RWPE1 (cell line): Measurements from ENCODE around the gene NAALADL2.

Experiments used
- CTCF ChIA-PET: fragments of 350-600 bp; sonication (Branson Sonifier 250); formaldehyde crosslinking; extraction: SDS; loops from one replicate; lab custom pipeline; 2021; lab: Yijun Ruan, JAX
- POLR2A ChIA-PET: fragments of 400-600 bp; formaldehyde crosslinking; extraction: SDS; loops from one replicate; lab custom pipeline; 2020; ENCODE audit warnings: antibody characterized with exemption; ENCODE audit not compliant: low non-redundant PET; lab: Yijun Ruan, JAX
- DNase-seq: peaks from one replicate; pipeline ENCODE4 v3.0.0; 2012; ENCODE audit warnings: low spot score
- H3K27ac ChIP-seq: fragments of 450-650 bp; 2 replicates; pipeline ENCODE4 v1.5.1; 2017
- TF ChIP-seq, protein P1 (sequence below): fragments of 450-650 bp; conservative IDR thresholded peaks from 2 replicates; pipeline ENCODE4 v1.5.1; 2017; ENCODE audit warnings: low read depth, mild to moderate bottlenecking

The NAALADL2 gene

DNA sequence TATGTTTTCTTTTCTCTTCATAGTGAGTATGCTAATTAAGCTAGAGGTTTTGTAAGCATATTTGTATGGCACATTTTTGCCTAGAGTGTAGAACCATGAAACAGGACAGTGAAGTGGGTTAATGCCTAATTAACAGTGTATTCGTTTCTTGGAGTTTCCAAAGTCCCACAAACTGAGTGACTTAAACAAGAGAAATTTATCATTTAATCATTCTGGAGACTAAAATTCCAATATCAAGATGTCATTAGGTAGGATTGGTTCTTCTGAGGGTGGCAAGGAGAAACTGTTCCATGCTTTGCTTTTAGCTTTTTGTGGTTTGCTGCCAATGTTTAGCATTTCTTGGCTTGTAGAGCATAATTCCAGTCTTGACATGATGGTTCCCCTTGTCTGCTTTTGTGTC is 734.2 kb downstream of the NAALADL2 start:
- POLR2A ChIA-PET = no interaction called here
- TF ChIP-seq, protein P1, sequence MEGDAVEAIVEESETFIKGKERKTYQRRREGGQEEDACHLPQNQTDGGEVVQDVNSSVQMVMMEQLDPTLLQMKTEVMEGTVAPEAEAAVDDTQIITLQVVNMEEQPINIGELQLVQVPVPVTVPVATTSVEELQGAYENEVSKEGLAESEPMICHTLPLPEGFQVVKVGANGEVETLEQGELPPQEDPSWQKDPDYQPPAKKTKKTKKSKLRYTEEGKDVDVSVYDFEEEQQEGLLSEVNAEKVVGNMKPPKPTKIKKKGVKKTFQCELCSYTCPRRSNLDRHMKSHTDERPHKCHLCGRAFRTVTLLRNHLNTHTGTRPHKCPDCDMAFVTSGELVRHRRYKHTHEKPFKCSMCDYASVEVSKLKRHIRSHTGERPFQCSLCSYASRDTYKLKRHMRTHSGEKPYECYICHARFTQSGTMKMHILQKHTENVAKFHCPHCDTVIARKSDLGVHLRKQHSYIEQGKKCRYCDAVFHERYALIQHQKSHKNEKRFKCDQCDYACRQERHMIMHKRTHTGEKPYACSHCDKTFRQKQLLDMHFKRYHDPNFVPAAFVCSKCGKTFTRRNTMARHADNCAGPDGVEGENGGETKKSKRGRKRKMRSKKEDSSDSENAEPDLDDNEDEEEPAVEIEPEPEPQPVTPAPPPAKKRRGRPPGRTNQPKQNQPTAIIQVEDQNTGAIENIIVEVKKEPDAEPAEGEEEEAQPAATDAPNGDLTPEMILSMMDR = no peak
- H3K27ac ChIP-seq = no peak overlapping the region
- DNase-seq = no peak
- CTCF ChIA-PET = no interaction called here

DNA sequence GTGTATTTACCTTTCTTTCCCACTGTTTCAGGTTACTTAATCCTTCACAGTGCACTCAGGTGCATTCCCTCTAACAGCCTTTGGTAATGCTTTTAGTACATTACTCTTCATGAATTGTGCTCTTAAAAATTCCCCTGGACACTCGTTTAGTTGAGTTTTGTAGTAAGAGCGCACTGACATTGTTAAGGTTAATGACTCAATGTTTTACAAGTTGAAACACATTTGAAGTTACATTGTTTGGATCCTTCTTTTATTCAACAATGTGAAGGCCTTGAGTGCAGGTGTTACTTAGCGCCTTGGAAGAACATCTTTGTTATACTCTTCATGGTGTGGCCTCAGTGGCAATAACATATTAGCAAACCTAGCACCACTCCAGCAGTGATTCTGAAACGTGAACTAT is 739.6 kb downstream of the NAALADL2 start:
- no peak overlapping the region for H3K27ac ChIP-seq
- peak; percentile 5 for DNase-seq
- ChIA-PET POLR2A (no interaction called here), CTCF (interaction anchor here (0.5 to 0.6 kb wide), 2 partner anchors 342 to 781 kb away, joined by 3 to 4 read pairs; no protein-coding TSS in a partner anchor)
- TF ChIP-seq, protein P1 = no peak

DNA sequence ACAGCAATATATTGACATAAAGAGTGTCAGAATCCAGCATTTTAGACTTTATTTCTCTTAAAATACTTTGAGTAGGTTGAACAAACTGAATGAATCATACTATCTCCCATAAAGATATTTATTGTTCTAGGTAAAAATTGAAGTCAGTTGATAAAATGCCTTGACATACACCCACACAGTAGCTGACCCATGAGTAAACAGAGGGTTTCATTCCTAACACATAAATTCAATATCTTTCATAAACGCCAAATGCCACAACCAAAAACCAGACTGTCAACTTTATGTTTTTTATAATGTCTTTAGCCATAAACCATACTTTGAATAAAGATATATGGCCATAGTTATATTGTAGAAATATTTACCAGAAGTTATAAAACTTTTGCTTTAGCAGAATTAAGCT is 742.4 kb downstream of the NAALADL2 start:
- TF ChIP-seq, protein P1 = no peak
- ChIA-PET CTCF (no interaction called here), POLR2A (no interaction called here)
- DNase-seq = no peak
- H3K27ac ChIP-seq = no peak overlapping the region

DNA sequence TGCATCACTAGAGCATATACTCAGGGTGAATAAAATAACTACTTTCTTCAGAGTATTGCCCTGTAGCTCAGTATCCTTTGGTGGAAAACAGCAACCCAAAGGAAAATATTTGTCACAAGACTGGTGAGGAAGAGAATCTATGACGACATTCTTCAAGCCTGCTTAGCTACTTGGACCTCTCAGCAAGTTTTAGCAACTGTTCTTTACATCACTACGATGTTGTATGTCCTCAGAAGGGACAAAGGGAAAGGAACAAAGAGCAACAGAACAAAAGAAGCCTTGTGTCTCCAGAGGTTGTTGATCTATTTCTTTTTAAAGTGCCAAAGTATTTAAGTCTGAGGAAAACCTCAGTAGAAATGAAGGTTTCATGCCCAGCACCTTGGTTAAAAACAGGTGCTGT is 746.7 kb downstream of the NAALADL2 start:
- H3K27ac ChIP-seq = no peak overlapping the region
- ChIA-PET CTCF (no interaction called here), POLR2A (no interaction called here)
- DNase-seq = no peak
- TF ChIP-seq, protein P1 = no peak

DNA sequence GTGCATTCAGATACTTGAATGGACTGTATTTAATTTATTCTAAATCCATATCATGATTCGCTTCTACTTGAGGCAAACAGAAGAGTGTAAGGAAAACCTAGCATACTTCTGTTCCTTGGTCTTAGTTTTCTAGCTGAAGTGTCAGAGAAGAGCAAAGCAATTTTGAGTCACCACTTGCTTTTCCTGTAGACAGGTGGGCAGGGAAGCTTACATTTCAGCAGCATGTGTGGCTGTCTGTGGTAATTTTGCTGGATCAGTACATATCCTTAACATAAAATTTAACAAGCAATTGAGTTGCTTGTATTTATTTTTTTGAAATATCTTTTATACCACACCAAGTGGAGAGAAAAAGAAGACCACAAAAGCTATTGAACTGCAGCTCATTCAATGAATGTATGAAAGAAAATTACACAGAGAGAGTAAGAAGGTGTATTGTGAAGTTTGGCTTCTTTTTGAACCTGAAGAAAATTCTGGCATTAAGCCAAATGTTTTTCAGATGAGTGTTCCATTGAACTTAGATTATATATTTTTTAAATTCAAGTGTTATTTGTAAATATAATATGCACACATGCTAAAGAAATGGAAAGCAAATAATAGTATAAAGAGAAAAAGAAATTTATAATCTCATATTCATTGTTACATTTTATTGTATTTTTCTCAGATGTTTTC is 747.6 kb downstream of the NAALADL2 start:
- TF ChIP-seq, protein P1 = no peak
- DNase-seq = no peak
- ChIA-PET CTCF (no interaction called here), POLR2A (no interaction called here)
- no peak overlapping the region for H3K27ac ChIP-seq

DNA sequence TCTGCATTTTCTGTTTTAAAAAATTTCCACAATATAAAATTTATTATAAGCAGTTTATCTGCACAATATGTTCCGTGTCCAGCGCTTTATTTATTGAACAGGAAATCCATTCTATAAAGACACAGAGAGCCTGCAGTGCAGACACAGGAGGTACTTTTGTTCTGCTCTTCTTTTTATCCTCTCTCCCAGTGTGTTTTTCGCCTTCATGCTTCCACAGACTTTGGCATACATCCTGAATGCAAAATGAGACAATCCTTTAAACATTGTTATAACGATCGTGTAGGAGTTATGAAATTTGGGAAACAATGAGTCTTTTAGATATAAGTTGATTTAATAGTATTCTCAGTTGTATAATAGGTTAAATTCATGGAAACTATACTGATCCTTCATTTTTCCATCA is 749.2 kb downstream of the NAALADL2 start:
- ChIA-PET CTCF (interaction anchor here (0.6 kb wide), 1 partner anchor 19 kb away, joined by 3 read pairs; no protein-coding TSS in a partner anchor), POLR2A (no interaction called here)
- no peak overlapping the region for H3K27ac ChIP-seq
- no peak for DNase-seq
- TF ChIP-seq, protein P1 = no peak
